HG03135 (cell line): ENCODE measurements around the gene NTS.
A peak's percentile ranks its signal among the peaks of the same experiment; 100 is the strongest.

Source experiments
- ATAC-seq: cut with Tn5 transposase; IDR thresholded peaks from one replicate; pipeline ENCODE4 v1.9.1; 2021; ENCODE audit warnings: mild to moderate bottlenecking, moderate library complexity; ENCODE audit not compliant: unreplicated experiment

NTS gene

GRCh38 chr12:85920324-85920947 lies 46.3 kb downstream of the NTS start:
- ATAC-seq: peak; percentile 61

- no peak for ATAC-seq
These were observed 49.8 kb downstream of the NTS start for GRCh38 chr12:85923767-85924331.

GRCh38 chr12:85927166-85927565 lies 53.1 kb downstream of the NTS start:
- no peak for ATAC-seq
